Measurements from ENCODE around the gene KRIT1. TPM values are rescaled to one million over a fixed set of nuclear protein-coding genes. Genes with fewer than 3 reads are reported as not detected.

KRIT1 gene
- polyA plus RNA-seq, 1 donor from 2014 or later = 39.6 TPM

- peaks cover 17% of the 10 kb centered on the region for H3K36me3 ChIP-seq (ENCODE audit: insufficient read depth, low read length)
- no peaks in the 10 kb centered on the region for H3K27me3 ChIP-seq (ENCODE audit: insufficient read depth, low read depth, low read length)
- H2AFZ ChIP-seq (ENCODE audit: low read depth, low read length) = no peak overlapping the region
- H3K9me2 ChIP-seq (ENCODE audit: insufficient read depth, low read length) = no peaks in the 10 kb centered on the region
- H3F3A ChIP-seq (ENCODE audit: insufficient read depth, low read length, poor library complexity, severe bottlenecking) = no peaks in the 10 kb centered on the region
- no peak overlapping the region for H3K27ac ChIP-seq (ENCODE audit: low read length)
- no peak overlapping the region for H3K4me2 ChIP-seq (ENCODE audit: low read length)
- H3K4me3 ChIP-seq (ENCODE audit: low read length) = no peak overlapping the region
- no peaks in the 10 kb centered on the region for H4K20me1 ChIP-seq (ENCODE audit: insufficient read depth)
- H3K79me2 ChIP-seq (replicated peaks; ENCODE audit: insufficient read depth, low read length) = no peaks in the 10 kb centered on the region
- peaks cover 7% of the 10 kb centered on the region for H3K9me3 ChIP-seq (ENCODE audit: low read length)
- H3K9ac ChIP-seq (ENCODE audit: low read length) = no peak overlapping the region
- TF ChIP-seq MXI1 (conservative IDR thresholded peaks at IDR 0.05; ENCODE audit: poor library complexity, severe bottlenecking) (no peak), EP300 (conservative IDR thresholded peaks at IDR 0.05; ENCODE audit: poor library complexity, severe bottlenecking) (no peak), TAF1 (IDR thresholded peaks at IDR 0.05; ENCODE audit: low read depth) (no peak), REST (IDR thresholded peaks at IDR 0.05; ENCODE audit: borderline replicate concordance) (no peak), EZH2 (IDR thresholded peaks at IDR 0.05; ENCODE audit: borderline replicate concordance, insufficient read depth, low read length, poor library complexity, severe bottlenecking) (no peak)
Measured at GRCh38 chr7:92206672-92207071, 39.0 kb downstream of the KRIT1 start.

- TF ChIP-seq TAF1 (IDR thresholded peaks at IDR 0.05; ENCODE audit: low read depth) (no peak), CTCF (IDR thresholded peaks at IDR 0.05; ENCODE audit: poor library complexity, severe bottlenecking) (no peak)
- Histone ChIP-seq H3K4me3 (ENCODE audit: low read length) (no peak overlapping the region), H2AFZ (ENCODE audit: low read depth, low read length) (no peak overlapping the region), H3F3A (ENCODE audit: insufficient read depth, low read length, poor library complexity, severe bottlenecking) (no peaks in the 10 kb centered on the region), H3K9me2 (ENCODE audit: insufficient read depth, low read length) (no peaks in the 10 kb centered on the region), H3K9ac (ENCODE audit: low read length) (no peak overlapping the region), H3K79me2 (replicated peaks; ENCODE audit: insufficient read depth, low read length) (no peaks in the 10 kb centered on the region), H3K36me3 (ENCODE audit: insufficient read depth, low read length) (peaks cover 16% of the 10 kb centered on the region), H3K27me3 (ENCODE audit: insufficient read depth, low read depth, low read length) (no peaks in the 10 kb centered on the region), H4K20me1 (ENCODE audit: insufficient read depth) (no peaks in the 10 kb centered on the region), H3K4me2 (ENCODE audit: low read length) (no peak overlapping the region), H3K9me3 (ENCODE audit: low read length) (peaks cover 7% of the 10 kb centered on the region), H3K27ac (ENCODE audit: low read length) (no peak overlapping the region)
Measured at GRCh38 chr7:92205987-92206386, 39.7 kb downstream of the KRIT1 start.

GRCh38 chr7:92200791-92201190 is 44.9 kb downstream of the KRIT1 start:
- Histone ChIP-seq H3K27me3 (ENCODE audit: insufficient read depth, low read depth, low read length) (no peaks in the 10 kb centered on the region), H3K9me2 (ENCODE audit: insufficient read depth, low read length) (no peaks in the 10 kb centered on the region), H3K4me2 (ENCODE audit: low read length) (no peak overlapping the region), H3K79me2 (replicated peaks; ENCODE audit: insufficient read depth, low read length) (no peaks in the 10 kb centered on the region), H4K20me1 (ENCODE audit: insufficient read depth) (no peaks in the 10 kb centered on the region), H3F3A (ENCODE audit: insufficient read depth, low read length, poor library complexity, severe bottlenecking) (no peaks in the 10 kb centered on the region), H3K27ac (ENCODE audit: low read length) (no peak overlapping the region), H3K36me3 (ENCODE audit: insufficient read depth, low read length) (peaks cover 6% of the 10 kb centered on the region), H3K9ac (ENCODE audit: low read length) (no peak overlapping the region), H3K4me3 (ENCODE audit: low read length) (no peak overlapping the region), H3K9me3 (ENCODE audit: low read length) (no peaks in the 10 kb centered on the region), H2AFZ (ENCODE audit: low read depth, low read length) (no peak overlapping the region)
- TF ChIP-seq TAF1 (IDR thresholded peaks at IDR 0.05; ENCODE audit: low read depth) = no peak
- TF ChIP-seq POLR2AphosphoS5 (IDR thresholded peaks at IDR 0.05) = no peak
- TF ChIP-seq SMC3 (conservative IDR thresholded peaks at IDR 0.05; ENCODE audit: poor library complexity) = no peak
- TF ChIP-seq REST (IDR thresholded peaks at IDR 0.05; ENCODE audit: borderline replicate concordance) = no peak
- TF ChIP-seq RAD21 (conservative IDR thresholded peaks at IDR 0.05) = no peak
- TF ChIP-seq EZH2 (IDR thresholded peaks at IDR 0.05; ENCODE audit: borderline replicate concordance, insufficient read depth, low read length, poor library complexity, severe bottlenecking) = no peak

Measured in neural cell (in vitro differentiated cells).